GM12878 (cell line): ENCODE measurements around the gene SYNGAP1. TPM values are rescaled to one million over a fixed set of nuclear protein-coding genes. Genes with fewer than 3 reads are reported as not detected.

Experiments used
- ATAC-seq: fragments of 200-7000 bp; cut with Tn5 transposase; 3 replicates; pipeline ENCODE4 v1.9.1; 2020; ENCODE audit warnings: mild to moderate bottlenecking, moderate library complexity
- BruUV-seq: library from RNA; stranded (reverse); fragments of 400-500 nt; replicated peaks from 2 replicates; lab custom pipeline; 2021; lab: Mats Ljungman, UMichigan
- CTCF ChIA-PET: fragments of 300-600 bp; sonication (Branson Sonifier 250); formaldehyde crosslinking; extraction: SDS; loops from one replicate; lab custom pipeline; 2021; ENCODE audit warnings: inconsistent platforms; lab: Yijun Ruan, JAX
- POLR2A ChIA-PET: fragments of 350-600 bp; formaldehyde crosslinking; extraction: SDS; loops from one replicate; lab custom pipeline; 2021; ENCODE audit warnings: inconsistent platforms; lab: Charles Lee
- RAD21 ChIA-PET: fragments of 300-600 bp; sonication (Branson Sonifier 250); formaldehyde crosslinking; loops from one replicate; lab custom pipeline; 2023; ENCODE audit warnings: antibody characterized with exemption; ENCODE audit not compliant: unreplicated experiment; lab: Charles Lee
- SMC1A ChIA-PET: fragments of 300-600 bp; sonication (Branson Sonifier 250); formaldehyde crosslinking; loops from one replicate; lab custom pipeline; 2023; ENCODE audit not compliant: unreplicated experiment, uncharacterized antibody; lab: Charles Lee
- DNase-seq: peaks from one replicate; pipeline ENCODE4 v3.0.0-alpha.2; 2011; ENCODE audit warnings: low read depth, low spot score
- FAIRE-seq: peaks from 3 replicates; lab custom pipeline; 2011; peaks lifted over from hg19 to GRCh38; lab: Jason Lieb, UNC
- H2AFZ ChIP-seq: 2 replicates; pipeline ENCODE4 v1.6.0; 2011; ENCODE audit warnings: low read depth, low read length, control low read depth; ENCODE audit not compliant: control insufficient read depth
- H3K27ac ChIP-seq: 2 replicates; pipeline ENCODE4 v1.5.1; 2011; ENCODE audit warnings: control low read depth; ENCODE audit not compliant: control insufficient read depth, insufficient read depth
- H3K27me3 ChIP-seq, 2 experiments: replicated peaks in 1 of 2; 2 replicates each; pipeline versions ENCODE4 v1.6.0 to v1.6.1; 2011; ENCODE audit warnings: low read length in 1 of 2; ENCODE audit not compliant: control insufficient read depth in 2 of 2, insufficient read depth in 2 of 2
- H3K36me3 ChIP-seq, 2 experiments: 2 replicates each; pipeline ENCODE4 v1.5.1; 2011; ENCODE audit warnings: low read length in 1 of 2; ENCODE audit not compliant: control insufficient read depth in 2 of 2, insufficient read depth in 2 of 2
- H3K4me1 ChIP-seq: 2 replicates; pipeline ENCODE4 v1.6.1; 2011; ENCODE audit warnings: mild to moderate bottlenecking, low read length, moderate library complexity, mixed read lengths; ENCODE audit not compliant: control insufficient read depth, insufficient read depth
- H3K4me2 ChIP-seq: 2 replicates; pipeline ENCODE4 v1.6.0; 2011; ENCODE audit warnings: control low read depth; ENCODE audit not compliant: control insufficient read depth, insufficient read depth
- H3K4me3 ChIP-seq: fragments of 200-600 bp; sonication (generic); 2 replicates; pipeline ENCODE4 v1.5.1; 2016
- H3K79me2 ChIP-seq: 2 replicates; pipeline ENCODE4 v1.6.0; 2011; ENCODE audit warnings: low read length; ENCODE audit not compliant: control insufficient read depth, insufficient read depth
- H3K9ac ChIP-seq: 2 replicates; pipeline ENCODE4 v1.8.0; 2011; ENCODE audit warnings: low read length, control low read depth, mixed read lengths; ENCODE audit not compliant: control insufficient read depth, insufficient read depth
- H3K9me3 ChIP-seq: replicated peaks from 3 replicates; pipeline ENCODE4 v1.5.1; 2011; ENCODE audit warnings: mild to moderate bottlenecking, low read length; ENCODE audit not compliant: control insufficient read depth, insufficient read depth
- H4K20me1 ChIP-seq: 2 replicates; pipeline ENCODE4 v1.6.0; 2011; ENCODE audit not compliant: control insufficient read depth, insufficient read depth
- FOXM1 ChIP-seq: IDR thresholded peaks from 2 replicates; pipeline ENCODE4 v1.6.1; 2012; ENCODE audit warnings: low read depth, mild to moderate bottlenecking, inconsistent platforms, low read length, moderate library complexity
- HDAC2 ChIP-seq: fragments of 200-600 bp; sonication (generic); IDR thresholded peaks from 2 replicates; pipeline ENCODE4 v1.6.1; 2017
- WGBS: methylation state at CpG from one replicate; pipeline ENCODE4 v1.1.6; 2016; ENCODE audit warnings: low lambda C conversion rate; ENCODE audit not compliant: insufficient replicate concordance, insufficient coverage; ENCODE audit errors: missing lambda C conversion rate; 5-methylcytosine and 5-hydroxymethylcytosine counted together
- in situ Hi-C: fragments of 300-500 bp; cut with MboI; formaldehyde crosslinking; loops from 9 replicates; pipeline ENCODE4 v1.14.3; 2018; ENCODE audit warnings: mixed read lengths
- intact Hi-C: fragments of 100-400 bp; cut with micrococcal nuclease; formaldehyde crosslinking; loops from one replicate; pipeline ENCODE4 v1.14.2; 2022; ENCODE audit not compliant: unreplicated experiment
- polyA plus RNA-seq, 11 experiments: library from polyadenylated mRNA; depleted of rRNA in 4 of 11; unstranded in 6 of 11; stranded (reverse) in 5 of 11; fragments of >200 nt; fragmentation: Nextera tagmentation in 4 of 11; fragmentation: Illumina TruSeq in 1 of 11; extraction: Ambion mirVana in 4 of 11; extraction: Trizol in 1 of 11; gene quantifications; 1 replicate in 1 of 11; 2 replicates in 10 of 11; pipeline versions ENCODE4 v1.2.1 to v1.2.3, GENCODE V29; 2011 to 2016; ENCODE audit warnings: inconsistent platforms in 2 of 11, missing spikeins in 2 of 11, low read depth in 1 of 11
- total RNA-seq, 4 experiments: library from RNA; depleted of rRNA in 3 of 4; stranded (reverse); fragments of >200 nt in 3 of 4; fragmentation: Illumina TruSeq in 1 of 4; extraction: Trizol in 1 of 4; gene quantifications; 2 replicates each; pipeline versions ENCODE4 v1.2.1 to v1.2.3, GENCODE V29; 2013 to 2021
- TF ChIP-seq, protein P1 (sequence below): fragments of 450-650 bp; IDR thresholded peaks from 2 replicates; pipeline ENCODE4 v1.6.1; 2016; ENCODE audit warnings: mild to moderate bottlenecking, moderate library complexity, borderline replicate concordance
- TF ChIP-seq, protein P2 (sequence below): fragments of 450-650 bp; IDR thresholded peaks from 2 replicates; pipeline ENCODE4 v1.6.1; 2018; ENCODE audit warnings: borderline replicate concordance, mild to moderate bottlenecking; ENCODE audit not compliant: partially characterized antibody

Gene SYNGAP1
- total and polyA plus RNA-seq, 10 of the 15 experiments (the other 5 are each of a cell fraction or from before 2014, with no cell fraction given) = 0.05 to 9.2 (median 1.2) TPM

DNA sequence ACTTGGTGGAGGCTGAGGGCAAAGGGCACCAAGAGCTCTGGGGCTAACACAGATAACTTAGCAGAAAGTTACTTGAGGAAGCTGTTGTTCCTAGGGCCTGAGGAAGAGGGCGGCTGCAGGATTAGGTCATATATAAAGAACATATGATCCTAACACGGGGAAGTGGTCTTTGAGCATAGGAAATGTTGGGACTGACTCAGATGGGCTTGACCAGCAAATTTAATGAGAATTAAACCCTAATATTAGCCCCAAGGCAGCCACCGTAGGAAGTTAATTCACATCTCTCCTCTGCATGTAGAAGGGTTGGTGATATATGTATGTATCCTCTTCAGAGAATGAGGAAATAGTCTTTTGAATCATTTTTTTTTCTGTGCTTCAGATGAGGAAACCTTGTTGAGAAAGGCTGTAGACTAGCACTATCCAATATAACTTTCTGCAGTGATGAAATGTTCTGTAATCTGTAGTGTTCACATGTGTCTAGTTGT is 25.3 kb downstream of the SYNGAP1 start (continued):
- TF ChIP-seq, protein P1, sequence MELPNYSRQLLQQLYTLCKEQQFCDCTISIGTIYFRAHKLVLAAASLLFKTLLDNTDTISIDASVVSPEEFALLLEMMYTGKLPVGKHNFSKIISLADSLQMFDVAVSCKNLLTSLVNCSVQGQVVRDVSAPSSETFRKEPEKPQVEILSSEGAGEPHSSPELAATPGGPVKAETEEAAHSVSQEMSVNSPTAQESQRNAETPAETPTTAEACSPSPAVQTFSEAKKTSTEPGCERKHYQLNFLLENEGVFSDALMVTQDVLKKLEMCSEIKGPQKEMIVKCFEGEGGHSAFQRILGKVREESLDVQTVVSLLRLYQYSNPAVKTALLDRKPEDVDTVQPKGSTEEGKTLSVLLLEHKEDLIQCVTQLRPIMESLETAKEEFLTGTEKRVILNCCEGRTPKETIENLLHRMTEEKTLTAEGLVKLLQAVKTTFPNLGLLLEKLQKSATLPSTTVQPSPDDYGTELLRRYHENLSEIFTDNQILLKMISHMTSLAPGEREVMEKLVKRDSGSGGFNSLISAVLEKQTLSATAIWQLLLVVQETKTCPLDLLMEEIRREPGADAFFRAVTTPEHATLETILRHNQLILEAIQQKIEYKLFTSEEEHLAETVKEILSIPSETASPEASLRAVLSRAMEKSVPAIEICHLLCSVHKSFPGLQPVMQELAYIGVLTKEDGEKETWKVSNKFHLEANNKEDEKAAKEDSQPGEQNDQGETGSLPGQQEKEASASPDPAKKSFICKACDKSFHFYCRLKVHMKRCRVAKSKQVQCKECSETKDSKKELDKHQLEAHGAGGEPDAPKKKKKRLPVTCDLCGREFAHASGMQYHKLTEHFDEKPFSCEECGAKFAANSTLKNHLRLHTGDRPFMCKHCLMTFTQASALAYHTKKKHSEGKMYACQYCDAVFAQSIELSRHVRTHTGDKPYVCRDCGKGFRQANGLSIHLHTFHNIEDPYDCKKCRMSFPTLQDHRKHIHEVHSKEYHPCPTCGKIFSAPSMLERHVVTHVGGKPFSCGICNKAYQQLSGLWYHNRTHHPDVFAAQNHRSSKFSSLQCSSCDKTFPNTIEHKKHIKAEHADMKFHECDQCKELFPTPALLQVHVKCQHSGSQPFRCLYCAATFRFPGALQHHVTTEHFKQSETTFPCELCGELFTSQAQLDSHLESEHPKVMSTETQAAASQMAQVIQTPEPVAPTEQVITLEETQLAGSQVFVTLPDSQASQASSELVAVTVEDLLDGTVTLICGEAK = no peak
- TF ChIP-seq, protein P2, sequence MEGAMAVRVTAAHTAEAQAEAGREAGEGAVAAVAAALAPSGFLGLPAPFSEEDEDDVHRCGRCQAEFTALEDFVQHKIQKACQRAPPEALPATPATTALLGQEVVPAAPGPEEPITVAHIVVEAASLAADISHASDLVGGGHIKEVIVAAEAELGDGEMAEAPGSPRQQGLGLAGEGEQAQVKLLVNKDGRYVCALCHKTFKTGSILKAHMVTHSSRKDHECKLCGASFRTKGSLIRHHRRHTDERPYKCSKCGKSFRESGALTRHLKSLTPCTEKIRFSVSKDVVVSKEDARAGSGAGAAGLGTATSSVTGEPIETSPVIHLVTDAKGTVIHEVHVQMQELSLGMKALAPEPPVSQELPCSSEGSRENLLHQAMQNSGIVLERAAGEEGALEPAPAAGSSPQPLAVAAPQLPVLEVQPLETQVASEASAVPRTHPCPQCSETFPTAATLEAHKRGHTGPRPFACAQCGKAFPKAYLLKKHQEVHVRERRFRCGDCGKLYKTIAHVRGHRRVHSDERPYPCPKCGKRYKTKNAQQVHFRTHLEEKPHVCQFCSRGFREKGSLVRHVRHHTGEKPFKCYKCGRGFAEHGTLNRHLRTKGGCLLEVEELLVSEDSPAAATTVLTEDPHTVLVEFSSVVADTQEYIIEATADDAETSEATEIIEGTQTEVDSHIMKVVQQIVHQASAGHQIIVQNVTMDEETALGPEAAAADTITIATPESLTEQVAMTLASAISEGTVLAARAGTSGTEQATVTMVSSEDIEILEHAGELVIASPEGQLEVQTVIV = no peak
- no peak for TF ChIP-seq FOXM1

DNA sequence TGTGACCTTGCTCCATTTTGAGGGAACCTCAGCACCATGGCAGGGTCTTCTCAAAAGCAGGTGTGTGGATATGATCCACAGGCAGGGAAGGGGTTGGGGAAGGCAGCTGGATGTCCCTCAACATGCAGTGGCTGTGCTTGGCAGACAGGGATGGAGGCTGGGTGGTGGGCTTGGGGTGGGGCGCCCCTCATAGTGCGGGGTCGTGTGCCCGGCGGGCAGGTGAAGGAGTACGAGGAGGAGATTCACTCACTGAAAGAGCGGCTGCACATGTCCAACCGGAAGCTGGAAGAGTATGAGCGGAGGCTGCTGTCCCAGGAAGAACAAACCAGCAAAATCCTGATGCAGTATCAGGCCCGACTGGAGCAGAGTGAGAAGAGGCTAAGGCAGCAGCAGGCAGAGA is 26.5 kb downstream of the SYNGAP1 start:
- FAIRE-seq = no peak
- POLR2A ChIA-PET = interaction anchor here (0.6 to 0.7 kb wide), 2 partner anchors 86 to 439 kb away, joined by 6 to 7 read pairs; no protein-coding TSS in a partner anchor
- in situ Hi-C loops = no loop called here

More for the DNA sequence above, 26.5 kb downstream of the SYNGAP1 start:
- ChIA-PET RAD21 (interaction anchor here (0.7 kb wide), 1 partner anchor 8 kb away, joined by 3 read pairs; the partner anchor contains the start of gene ZBTB9), SMC1A (interaction anchor here (1.3 kb wide), 1 partner anchor 8 kb away, joined by 3 read pairs; the partner anchor contains the start of gene ZBTB9), CTCF (no interaction called here)
- H3K9ac ChIP-seq = no peak overlapping the region
- H4K20me1 ChIP-seq = no peaks in the 10 kb centered on the region; the same call in 1 of the 2 replicates
- H3K27ac ChIP-seq = no peak overlapping the region
- H3K79me2 ChIP-seq = no peaks in the 10 kb centered on the region
- ATAC-seq (no peak), DNase-seq (no peak)
- WGBS = 94% methylated on average over 10 of the region's 10 CpGs
- no peaks in the 10 kb centered on the region for H3K9me3 ChIP-seq
- H2AFZ ChIP-seq = no peak overlapping the region
- no peaks in the 10 kb centered on the region for H3K4me1 ChIP-seq
- no peaks in the 10 kb centered on the region for H3K27me3 ChIP-seq
- no TSS peak for BruUV-seq
- peaks cover 2 to 9% of the 10 kb centered on the region in 2 experiments; a peak in 3 of 4 replicates for H3K36me3 ChIP-seq
- H3K4me3 ChIP-seq = no peak overlapping the region
- TF ChIP-seq HDAC2 = no peak
- intact Hi-C loops = no loop called here
- no peak overlapping the region for H3K4me2 ChIP-seq
